HG02571 (cell line): Measurements from ENCODE around the gene SLC22A31.
"Not testable (repeated sequence)": the region's sequence is repeated elsewhere in the genome, so short reads cannot be mapped to it uniquely, and the experiment has no call there.

Experiments used
- ATAC-seq: cut with Tn5 transposase; IDR thresholded peaks from one replicate; pipeline ENCODE4 v1.9.1; 2021; ENCODE audit warnings: mild to moderate bottlenecking, moderate library complexity; ENCODE audit not compliant: unreplicated experiment

Gene SLC22A31

DNA sequence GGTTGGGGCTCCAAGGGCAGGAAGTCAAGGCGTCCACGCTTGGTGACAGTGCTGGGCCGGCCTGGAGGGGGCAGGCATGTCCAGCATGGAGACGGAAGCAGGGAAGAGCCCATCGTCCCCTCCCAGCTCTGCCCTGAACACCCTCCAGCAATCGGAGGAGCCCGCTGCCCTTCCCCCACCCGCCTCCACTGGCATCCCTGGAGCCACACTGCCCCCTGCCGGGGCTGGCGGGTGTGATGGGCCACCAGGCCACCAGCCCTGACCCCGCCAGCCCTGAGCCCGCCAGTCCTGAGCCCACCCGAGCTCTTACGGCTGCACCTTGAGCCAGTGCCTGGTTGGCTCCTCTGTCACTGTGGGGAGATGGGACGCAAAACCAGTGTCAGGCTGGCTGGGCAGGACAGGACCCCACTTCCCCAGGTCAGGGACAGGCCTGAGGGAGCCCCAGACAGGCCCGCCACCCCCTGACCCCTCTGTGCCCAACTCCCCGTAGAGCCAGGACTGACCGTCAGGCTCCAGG, 32.9 kb downstream of the SLC22A31 start:
- ATAC-seq = no peak

DNA sequence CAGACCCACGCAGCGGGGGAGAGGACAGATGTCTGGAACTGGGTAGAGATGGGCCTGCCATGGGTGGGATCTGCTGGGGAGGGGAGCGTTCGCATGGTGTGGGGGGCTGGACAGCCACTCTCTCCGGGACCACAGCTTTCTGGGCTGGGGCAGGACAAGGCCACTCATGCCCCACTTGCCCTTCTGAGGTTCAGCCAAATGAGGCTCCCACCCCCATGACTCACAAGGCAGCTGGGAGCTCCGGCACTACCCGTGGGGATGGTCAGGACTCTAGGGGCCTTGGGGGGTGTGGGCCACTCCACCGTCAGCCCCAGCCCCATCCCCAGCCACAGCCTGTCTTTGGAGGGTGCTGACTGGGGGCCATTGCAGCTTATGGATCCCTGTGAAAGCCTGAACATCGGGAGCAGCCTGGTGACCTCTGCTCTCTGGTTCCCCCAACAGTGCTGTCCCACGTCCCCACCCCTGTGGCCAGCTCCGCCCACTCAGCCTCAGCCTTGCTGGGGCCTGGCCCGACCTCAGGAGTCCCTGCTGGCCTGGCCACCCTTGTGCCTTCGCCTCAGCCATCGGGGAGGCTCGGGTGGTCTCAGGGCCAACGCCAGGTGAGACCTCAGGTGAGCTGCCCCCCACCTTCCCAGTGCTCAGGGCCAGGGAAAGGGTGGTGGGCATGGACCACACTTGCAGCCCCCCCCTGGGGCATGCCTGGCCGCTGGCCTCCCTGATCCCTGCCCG, 33.5 kb downstream of the SLC22A31 start:
- no peak for ATAC-seq

DNA sequence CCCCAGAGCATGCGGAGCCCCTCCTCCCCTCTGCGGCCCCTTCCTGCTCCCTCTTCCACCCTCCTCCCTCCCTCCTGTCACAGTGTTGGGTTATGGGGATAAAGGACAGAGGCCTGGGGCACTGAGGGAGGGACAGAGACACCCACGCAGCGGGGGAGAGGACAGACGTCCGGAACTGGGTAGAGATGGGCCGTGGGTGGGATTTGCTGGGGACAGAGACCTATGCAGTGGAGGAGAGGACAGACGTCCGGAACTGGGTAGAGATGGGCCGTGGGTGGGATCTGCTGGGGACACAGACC, 34.7 kb downstream of the SLC22A31 start:
- not testable (repeated sequence) for ATAC-seq

DNA sequence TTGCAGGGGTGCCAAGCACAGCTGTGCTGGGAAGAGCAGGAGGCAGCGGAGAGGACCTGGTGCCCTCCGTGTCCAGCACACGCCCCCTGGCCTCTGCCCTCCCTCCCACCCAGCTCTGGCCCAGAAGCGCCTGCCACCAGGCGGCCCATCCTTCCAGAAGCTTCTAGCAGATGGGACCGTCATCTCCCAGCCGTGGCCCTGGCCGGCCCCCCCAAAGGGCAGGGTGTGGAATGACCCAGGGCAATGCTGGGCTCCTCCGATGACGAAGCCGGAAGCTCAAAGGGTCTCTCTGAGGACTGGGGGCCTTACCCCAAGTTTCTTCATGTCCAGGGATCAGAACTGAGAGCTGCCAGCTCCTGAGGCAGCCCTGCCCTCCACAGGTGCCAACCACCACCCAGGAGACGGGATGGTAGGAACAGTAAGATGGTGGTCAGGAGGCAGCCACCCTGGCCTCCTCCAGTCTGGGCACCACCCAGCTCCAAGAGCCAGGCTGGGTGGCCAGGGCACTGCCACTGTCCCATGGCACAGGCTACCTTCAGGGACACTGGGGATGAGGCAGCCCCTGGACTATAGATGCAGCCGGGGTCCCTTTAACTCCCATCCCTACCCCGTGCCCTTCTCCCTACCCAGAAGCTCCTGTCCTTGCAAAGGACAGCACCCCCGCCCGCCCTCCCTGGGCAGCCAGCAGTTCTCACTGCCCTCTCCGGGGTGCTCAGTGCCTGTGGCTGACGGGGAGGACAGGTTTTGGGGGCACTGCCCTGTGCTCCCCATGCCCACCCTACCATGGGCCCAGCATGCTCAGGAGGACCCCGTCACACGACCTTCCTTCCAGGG, 35.3 kb downstream of the SLC22A31 start:
- ATAC-seq = no peak

DNA sequence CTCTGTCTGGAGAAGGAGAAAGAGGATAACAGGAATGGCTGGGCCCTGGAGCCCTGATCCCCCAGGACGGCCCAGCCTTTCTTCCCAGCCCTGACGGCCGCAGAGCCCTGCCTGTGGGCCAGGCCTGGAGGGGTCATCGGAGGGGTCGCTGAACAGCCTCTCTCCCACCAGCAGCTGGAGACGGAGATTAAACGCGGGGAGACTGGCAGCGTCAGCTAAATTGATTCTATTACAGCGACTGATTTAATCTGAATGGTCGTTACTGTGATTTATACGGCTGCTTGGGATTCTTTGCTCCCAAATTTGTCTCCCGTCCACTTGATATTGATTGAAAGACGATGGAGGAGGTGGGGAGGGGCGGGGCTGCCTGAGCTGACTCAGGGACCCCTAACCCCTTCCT, 35.9 kb downstream of the SLC22A31 start:
- no peak for ATAC-seq

DNA sequence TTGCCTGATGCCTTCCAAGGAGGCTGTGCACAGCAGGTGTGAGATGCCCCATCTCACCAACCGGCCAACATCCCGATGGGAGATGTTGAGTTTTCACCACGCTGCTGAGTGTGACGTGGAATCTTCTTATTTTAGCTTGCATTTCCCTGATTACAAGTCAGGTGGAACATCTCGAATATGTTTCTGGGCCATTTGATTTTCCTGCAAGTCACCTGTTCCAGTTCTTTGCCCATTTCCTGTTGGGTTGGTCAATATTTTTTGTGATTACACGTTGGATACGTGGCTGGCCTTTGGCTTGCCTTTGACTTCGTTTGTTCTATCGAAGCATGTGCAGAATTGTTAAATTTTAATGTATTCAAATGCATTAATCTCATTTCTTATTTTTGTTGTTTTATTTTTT, 37.0 kb downstream of the SLC22A31 start:
- no peak for ATAC-seq

DNA sequence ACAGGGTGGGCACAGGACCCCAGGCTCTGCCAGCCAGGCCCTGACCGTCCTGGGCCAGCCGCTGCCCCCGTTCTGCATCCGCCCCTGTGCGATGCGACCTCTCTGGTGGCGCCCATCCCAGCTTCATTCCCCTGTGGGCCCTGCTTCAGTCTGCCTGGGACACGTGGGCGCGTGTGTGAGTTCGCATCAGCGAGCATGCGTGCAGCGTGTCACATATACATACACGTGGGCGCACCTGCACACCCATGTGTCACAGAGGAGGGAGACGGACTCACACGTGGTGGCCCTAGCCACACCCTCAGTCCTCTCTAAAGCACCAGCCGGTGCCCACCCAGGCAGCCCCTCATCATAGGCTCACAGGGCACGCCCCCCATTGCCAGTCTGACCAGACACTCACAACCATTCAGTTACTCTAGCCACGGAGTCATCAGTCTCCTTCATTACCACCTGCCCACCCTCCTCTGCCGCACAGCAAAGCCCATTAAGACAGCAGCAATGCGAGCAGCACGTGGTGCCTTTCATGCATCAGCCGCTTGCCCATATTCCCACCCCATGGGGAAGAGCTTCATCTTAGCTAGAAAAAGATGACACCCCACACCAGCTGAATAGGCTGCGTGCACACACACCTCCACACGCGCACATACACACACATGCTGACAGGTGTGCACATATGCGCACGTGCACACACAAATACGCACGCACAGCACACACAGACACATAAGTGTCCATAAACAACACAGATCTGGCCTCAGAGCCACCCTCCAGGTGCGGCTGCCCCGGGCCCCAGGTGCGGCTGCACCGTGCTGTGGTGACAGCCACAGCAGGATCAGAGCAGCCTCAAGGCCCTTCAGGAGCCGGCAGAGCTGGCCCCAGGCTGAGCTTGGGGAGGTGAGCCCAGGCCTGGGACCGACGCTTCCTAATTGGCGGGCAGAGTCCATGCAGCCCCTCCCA, 38.3 kb downstream of the SLC22A31 start:
- ATAC-seq = no peak

DNA sequence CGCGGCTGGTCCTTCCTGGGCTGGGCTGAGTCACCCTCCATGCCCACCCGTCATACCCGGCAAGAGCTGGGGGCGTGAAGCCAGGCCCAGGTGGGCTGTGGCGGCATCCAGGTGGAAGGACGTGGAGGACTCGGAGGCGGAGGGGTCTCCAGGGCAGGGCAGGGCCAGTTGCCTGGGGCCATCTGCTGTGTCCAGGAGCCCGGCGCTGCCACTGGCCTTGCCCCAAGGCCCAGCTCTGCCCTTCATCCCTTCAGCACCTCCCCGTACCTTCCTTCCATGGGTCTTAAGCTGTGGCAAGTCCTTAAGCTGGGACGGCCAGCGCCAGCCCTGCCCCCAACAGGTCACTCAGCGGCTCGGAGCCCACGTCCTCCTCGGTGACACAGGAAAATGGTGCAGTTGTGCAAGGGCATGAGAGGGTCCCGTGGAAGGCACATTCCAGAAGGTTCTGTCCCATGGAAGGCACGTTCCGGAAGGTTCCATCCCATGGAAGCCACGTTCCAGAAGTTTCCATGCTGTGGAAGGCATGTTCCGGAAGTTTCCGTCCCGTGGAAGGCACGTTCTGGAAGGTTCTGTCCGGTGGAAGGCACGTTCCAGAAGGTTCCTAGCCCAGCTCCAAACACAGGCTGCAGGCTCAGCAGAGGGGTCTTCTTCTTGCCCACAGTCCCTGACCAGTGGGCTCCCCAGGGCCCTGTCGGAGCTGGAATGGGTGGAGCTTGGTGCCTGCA, 39.2 kb downstream of the SLC22A31 start:
- ATAC-seq = no peak

DNA sequence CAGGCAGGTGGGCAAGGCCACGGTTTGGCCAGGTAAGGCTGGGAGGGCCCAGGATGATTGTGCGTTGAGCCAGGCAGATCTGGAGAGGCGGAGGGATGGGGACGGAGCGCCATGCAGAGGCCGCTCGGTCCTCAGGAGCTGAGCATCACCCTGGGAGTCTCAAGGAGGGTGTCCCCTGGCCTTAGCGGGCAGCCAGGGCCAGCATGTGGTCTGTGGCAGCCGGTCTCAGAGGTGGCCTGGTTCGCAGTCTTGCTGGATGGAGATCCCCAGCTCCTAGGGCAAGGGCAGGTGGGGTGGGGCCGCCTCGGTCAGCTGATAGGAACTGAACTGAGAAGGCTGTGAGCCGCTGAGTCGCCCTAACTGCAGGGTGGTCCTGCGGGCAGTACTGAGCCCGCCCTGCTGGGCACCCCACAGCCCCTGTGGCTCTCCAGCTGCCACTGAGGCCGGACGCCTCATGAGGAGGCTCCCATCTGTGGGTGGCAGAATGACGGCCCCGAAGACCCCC, 40.4 kb downstream of the SLC22A31 start:
- ATAC-seq = no peak

DNA sequence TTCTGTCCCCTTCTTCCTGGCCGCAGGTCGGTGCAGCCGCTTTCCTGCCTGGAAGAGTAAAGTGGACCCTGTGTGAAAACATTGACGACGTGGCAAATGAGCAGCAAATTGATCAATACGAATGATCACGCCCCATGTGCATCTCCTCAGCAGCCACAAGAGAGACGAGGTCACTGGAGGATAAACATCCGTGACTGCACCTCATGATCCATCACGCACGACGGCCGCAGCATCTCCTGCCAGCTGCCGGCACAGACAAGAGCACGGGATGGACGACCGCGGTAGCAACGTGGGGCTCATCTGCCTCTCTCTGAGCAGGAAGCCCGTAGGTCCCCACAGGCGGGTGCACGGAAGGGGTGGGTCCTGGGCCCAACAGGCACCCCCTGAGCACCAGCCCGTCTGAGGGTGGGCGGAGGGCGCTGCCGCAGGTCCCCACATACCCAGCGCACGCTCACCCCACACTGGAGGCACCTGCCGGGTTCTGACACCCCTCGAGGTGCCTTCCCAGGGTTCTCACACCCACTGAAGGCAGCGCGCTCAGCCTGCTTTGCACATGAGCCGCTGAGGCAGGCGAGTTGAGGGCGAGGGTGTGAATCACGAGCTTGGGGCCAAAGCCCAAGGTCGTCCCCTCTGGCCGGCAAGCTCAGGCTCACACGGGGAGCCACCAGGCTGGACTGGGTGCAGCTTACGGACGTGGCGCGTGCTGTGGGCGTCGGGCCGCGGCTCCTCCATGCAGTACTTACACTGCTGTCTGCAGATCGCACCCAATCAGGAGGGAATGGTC, 41.1 kb downstream of the SLC22A31 start:
- ATAC-seq = no peak

DNA sequence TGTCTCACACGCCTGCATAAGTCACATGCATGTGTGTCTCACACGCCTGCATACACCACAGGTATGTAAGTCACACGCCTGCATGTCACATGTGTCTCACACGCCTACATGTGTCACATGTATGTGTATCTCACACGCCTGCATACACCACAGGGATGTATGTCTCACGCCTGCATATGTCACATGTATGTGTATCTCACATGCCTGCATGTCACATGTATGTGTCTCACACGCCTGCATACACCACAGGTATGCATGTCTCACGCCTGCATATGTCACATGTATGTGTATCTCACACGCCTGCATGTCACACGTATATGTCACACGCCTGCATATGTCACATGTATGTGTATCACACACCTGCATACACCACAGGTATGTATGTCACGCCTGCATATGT, 42.6 kb downstream of the SLC22A31 start:
- ATAC-seq = no peak

DNA sequence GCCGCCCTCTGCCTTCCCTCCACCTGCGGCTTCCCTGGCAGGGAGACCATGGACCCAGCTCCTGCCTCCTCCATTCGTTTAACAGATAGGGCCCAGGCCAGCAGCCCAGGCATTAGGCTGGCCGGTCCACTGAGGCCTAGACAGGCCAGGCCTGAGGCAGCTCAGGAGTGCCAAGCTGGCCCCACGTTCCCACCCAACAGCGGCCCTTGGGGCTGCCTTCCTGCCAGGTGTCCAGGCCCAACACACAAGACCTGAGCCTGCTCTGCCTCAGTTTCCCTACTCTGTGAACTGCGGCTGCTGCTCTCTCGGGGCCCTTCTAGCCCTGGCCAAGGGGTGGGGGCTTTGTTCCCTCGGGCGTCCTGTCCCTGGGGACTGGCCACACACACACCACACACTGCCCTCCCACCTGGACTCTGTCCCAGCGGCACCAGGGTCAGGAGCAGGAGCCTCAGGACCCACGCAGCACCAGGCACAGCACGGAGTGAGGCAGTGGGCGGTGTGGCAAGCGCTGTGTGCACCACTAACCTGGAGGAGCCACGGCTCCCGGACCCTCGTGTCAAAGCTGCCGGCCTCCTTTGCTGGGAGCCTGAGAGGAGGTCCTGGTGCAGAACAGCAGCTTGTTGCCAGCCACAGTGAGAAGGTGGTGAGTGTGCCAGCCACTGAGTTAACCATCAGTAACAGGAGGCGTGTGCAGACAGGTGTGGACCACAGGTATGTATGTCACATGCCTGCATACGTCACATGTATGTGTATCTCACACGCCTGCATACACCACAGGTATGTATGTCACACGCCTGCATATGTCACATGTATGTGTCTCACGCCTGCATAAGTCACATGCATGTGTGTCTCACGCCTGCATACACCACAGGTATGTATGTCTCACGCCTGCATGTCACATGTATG, 43.3 kb downstream of the SLC22A31 start:
- no peak for ATAC-seq

DNA sequence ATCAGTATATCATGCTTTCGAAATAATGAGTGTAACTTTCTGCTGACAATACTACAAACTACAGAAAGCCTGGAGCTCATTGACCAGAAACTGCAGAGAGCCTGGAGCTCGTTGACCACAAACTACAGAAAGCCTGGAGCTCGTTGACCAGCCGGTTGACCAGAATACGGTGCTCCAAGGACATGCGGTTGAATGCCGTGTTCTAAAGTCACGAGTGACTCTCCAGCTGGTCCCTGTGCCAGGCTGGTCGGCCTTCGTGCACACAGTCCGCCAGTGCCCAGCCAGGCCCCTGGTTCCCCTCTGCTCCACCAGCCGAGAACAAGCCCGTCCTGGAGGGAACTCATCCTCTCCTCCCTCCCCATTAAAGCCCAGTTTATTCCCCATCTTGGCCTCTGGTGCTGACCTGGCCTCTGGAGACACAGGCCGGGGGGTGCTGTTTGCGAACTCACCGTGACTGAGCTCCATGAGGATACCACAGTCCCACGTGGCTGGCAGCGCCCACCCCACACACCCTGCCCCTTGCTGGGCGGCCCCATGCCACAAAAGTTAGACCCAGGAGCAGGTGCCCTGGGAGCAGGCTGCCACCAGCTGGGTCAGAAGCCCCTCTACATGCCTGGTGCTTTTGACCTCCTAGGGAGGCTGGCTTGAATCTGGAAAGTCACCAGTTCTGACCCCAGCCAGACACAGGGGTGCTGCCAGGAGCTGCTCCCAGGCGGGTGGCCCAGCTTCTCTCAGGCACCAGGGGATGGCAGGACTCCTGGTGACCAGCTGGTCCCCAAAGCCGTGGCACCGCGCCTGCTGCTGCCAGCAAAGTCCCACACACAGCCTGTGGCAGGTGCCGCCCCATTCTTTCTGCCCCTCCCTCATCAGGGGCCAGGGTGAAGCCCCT, 44.2 kb downstream of the SLC22A31 start:
- ATAC-seq = no peak

DNA sequence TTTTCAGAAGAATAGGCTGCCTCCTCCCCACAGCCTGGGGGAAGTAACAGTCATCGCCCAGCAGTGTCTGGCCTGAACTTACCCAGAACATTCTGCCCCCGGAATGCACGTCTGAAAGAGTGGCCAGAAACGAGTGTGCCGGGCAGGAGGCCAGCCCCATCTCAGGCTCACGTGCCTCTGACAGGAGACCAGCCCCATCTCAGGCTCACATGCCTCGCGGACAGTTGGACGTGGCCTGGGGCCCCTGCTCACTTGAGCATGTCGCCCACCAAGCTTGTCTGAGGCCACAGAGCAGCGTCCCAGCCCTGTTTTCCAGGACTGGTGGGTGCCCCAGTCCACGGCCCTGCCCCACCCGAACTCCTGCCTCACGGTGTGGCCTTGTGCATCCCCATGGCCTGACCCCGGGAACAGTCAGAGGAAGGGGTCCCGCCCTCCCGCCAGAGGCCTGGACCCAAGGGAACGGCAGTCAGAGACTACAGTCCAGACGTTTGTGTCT, 45.1 kb downstream of the SLC22A31 start:
- no peak for ATAC-seq

DNA sequence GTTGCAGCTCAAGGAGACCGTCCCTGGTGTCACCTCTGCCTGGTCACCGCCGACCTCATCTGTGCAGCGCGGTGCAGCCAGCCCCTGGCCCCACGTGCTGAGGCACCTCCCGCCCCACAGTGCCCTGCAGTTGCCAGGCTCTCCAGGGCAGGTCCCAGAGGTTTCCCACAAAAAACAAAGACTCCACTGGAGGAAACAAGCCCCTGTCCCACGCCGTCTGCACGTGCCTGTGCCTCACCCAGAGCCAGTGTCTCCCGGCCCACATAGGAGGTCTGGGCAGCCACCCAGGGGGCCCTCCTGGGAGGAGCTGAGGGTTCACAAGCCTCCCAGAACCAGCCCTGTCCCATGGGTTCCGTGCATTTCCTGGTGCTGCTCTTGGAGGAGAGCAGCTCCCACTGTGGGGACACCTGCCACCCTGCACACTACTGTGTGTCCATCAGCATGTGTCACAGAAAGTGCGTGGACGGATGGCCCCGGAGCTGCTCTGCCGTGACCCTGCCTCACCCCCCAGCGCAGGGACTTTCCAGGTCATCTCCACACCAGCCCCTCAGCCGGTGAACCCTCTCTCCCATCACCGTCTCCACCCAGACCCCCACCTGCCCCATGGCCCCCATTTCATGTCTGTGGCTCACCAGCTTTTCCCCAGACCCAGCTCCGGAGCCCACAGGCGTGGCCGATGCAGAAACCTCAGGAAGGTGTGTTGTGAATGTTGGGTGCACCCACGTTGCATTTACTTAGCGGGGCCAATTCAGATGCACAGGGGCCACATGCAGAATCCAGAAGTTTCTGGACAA, 45.8 kb downstream of the SLC22A31 start:
- ATAC-seq = no peak

DNA sequence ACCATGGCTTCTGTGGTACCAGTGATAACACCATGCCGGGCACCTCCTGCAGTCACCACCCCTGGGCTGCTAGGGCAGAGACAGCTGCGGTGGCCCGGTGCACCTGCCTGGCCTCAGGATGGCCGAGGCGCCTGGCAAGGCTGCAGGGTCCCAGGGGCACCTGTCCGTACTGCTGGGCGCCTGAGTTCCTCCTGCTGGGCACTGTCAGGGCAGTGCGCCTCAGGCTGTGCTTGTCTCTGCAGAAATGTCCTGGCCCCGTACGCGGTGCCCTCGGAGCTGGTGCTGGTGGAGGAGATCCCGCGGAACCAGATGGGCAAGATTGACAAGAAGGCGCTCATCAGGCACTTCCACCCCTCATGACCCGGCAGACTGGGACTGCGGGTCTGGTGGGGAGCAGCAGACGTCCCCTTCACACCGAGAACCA, 46.5 kb downstream of the SLC22A31 start:
- no peak for ATAC-seq
